Esophagus squamous epithelium (tissue), 5 donors: ENCODE measurements around the gene DOCK2. TPM values are rescaled to one million over a fixed set of nuclear protein-coding genes. Genes with fewer than 3 reads are reported as not detected.

Source experiments
- DNase-seq: peaks from one replicate; lab custom pipeline; 2025; lab: John Stamatoyannopoulos, UW
- H3K27ac ChIP-seq, 4 donors: fragments of 200-600 bp; sonication (generic); one replicate each; pipeline ENCODE4 v1.5.1; 2016 to 2019; ENCODE audit warnings: mild to moderate bottlenecking in 1 of 4
- H3K27me3 ChIP-seq, 4 donors: fragments of 200-600 bp; sonication (generic); 1 replicate in 3 of 4; 2 replicates in 1 of 4; pipeline versions ENCODE4 v1.5.1 to v1.6.0; 2017 to 2021; ENCODE audit warnings: antibody characterized with exemption in 1 of 4
- H3K36me3 ChIP-seq, 3 donors: fragments of 200-600 bp; sonication (generic); one replicate each; pipeline ENCODE4 v1.5.1; 2016 to 2019
- H3K4me1 ChIP-seq, 3 donors: fragments of 200-600 bp; sonication (generic); one replicate each; pipeline ENCODE4 v1.5.1; 2017 to 2019
- H3K4me3 ChIP-seq, 4 donors: fragments of 200-600 bp; sonication (generic); 1 replicate in 3 of 4; 2 replicates in 1 of 4; pipeline ENCODE4 v1.5.1; 2016 to 2019; ENCODE audit warnings: mild to moderate bottlenecking in 2 of 4, moderate library complexity in 1 of 4
- H3K9me3 ChIP-seq, 3 donors: fragments of 200-600 bp; sonication (generic); one replicate each; pipeline ENCODE4 v1.5.1; 2016 to 2019
- CTCF ChIP-seq, 6 experiments: fragments of 450-650 bp in 4 of 6; fragments of 200-600 bp in 2 of 6; sonication (generic) in 2 of 6; IDR thresholded peaks; one replicate each; pipeline ENCODE4 v1.5.1; 2016 to 2019; ENCODE audit warnings: antibody characterized with exemption in 6 of 6, mild to moderate bottlenecking in 4 of 6, moderate library complexity in 4 of 6
- POLR2A ChIP-seq, 4 donors: fragments of 450-650 bp; IDR thresholded peaks; one replicate each; pipeline ENCODE4 v1.6.1; 2017; ENCODE audit warnings: antibody characterized with exemption in 4 of 4, mild to moderate bottlenecking in 4 of 4, moderate library complexity in 3 of 4
- WGBS, 2 donors: methylation state at CpG; one replicate each; pipeline ENCODE4 v1.1.5; 2018; 5-methylcytosine and 5-hydroxymethylcytosine counted together
- intact Hi-C: fragments of 100-400 bp; cut with DNase I; formaldehyde crosslinking; loops from one replicate; pipeline ENCODE4 v1.15.0; 2022
- total RNA-seq, 4 donors: library from RNA; depleted of rRNA; stranded (reverse); fragments of >200 nt; gene quantifications; one replicate each; pipeline ENCODE4 v1.1.0, GENCODE V29; 2016
- donor health status: DM: yes; HTN: yes; CAD: no.

Gene DOCK2
- total RNA-seq, 4 donors from 2014 or later, result 4.1 to 14.5 (median 10.0) TPM

- Histone ChIP-seq H3K9me3 (no peaks in the 10 kb centered on the region), H3K36me3 (no peaks in the 10 kb centered on the region), H3K27ac (no peak overlapping the region), H3K4me3 (no peak overlapping the region), H3K27me3 (peaks cover 0 to 5% (median 0%) of the 10 kb centered on the region in 4 donors), H3K4me1 (no peaks in the 10 kb centered on the region)
- TF ChIP-seq POLR2A (IDR thresholded peaks at IDR 0.05) (no peak), CTCF (IDR thresholded peaks at IDR 0.05) (no peak)
- intact Hi-C loops, result no loop called here
- DNase-seq, result no peak
- 79 to 84% methylated on average over 3 of the region's 3 CpGs for WGBS, 2 donors
These were observed 177.0 kb downstream of the DOCK2 start for GRCh38 chr5:169814045-169814444.

GRCh38 chr5:169814522-169814921 is 177.4 kb downstream of the DOCK2 start:
- H3K9me3 ChIP-seq, result no peaks in the 10 kb centered on the region
- DNase-seq, result no peak
- no peak for TF ChIP-seq CTCF (IDR thresholded peaks at IDR 0.05)
- no peak for TF ChIP-seq POLR2A (IDR thresholded peaks at IDR 0.05)
- H3K4me3 ChIP-seq, result no peak overlapping the region
- H3K36me3 ChIP-seq, result no peaks in the 10 kb centered on the region
- no peaks in the 10 kb centered on the region for H3K4me1 ChIP-seq
- 63 to 86% methylated on average over 1 of the region's 1 CpG for WGBS, 2 donors
- H3K27ac ChIP-seq, result no peak overlapping the region
- intact Hi-C loops, result no loop called here
- peaks cover 0 to 5% (median 0%) of the 10 kb centered on the region in 4 donors for H3K27me3 ChIP-seq

GRCh38 chr5:169817031-169817430 is 180.0 kb downstream of the DOCK2 start:
- Histone ChIP-seq H3K4me1 (no peaks in the 10 kb centered on the region), H3K27me3 (no peaks in the 10 kb centered on the region), H3K27ac (no peak overlapping the region), H3K36me3 (no peaks in the 10 kb centered on the region), H3K9me3 (no peaks in the 10 kb centered on the region), H3K4me3 (no peak overlapping the region)
- intact Hi-C loops, result no loop called here
- WGBS, 2 donors, result 35 to 64% methylated on average over 2 of the region's 2 CpGs
- DNase-seq, result no peak
- TF ChIP-seq POLR2A (IDR thresholded peaks at IDR 0.05) (no peak), CTCF (IDR thresholded peaks at IDR 0.05) (no peak)

- Histone ChIP-seq H3K4me3 (no peak overlapping the region), H3K27ac (no peak overlapping the region), H3K4me1 (no peaks in the 10 kb centered on the region), H3K27me3 (no peaks in the 10 kb centered on the region), H3K36me3 (no peaks in the 10 kb centered on the region), H3K9me3 (no peaks in the 10 kb centered on the region)
- no peak for DNase-seq
- intact Hi-C loops, result no loop called here
- WGBS, 2 donors, result 64 to 73% methylated on average over 5 of the region's 5 CpGs
- no peak for TF ChIP-seq CTCF (IDR thresholded peaks at IDR 0.05)
- no peak for TF ChIP-seq POLR2A (IDR thresholded peaks at IDR 0.05)
These were observed 189.5 kb downstream of the DOCK2 start for GRCh38 chr5:169826618-169827017.

- TF ChIP-seq CTCF (IDR thresholded peaks at IDR 0.05) (no peak), POLR2A (IDR thresholded peaks at IDR 0.05) (no peak)
- Histone ChIP-seq H3K36me3 (no peaks in the 10 kb centered on the region), H3K9me3 (no peaks in the 10 kb centered on the region), H3K27ac (no peak overlapping the region), H3K27me3 (no peaks in the 10 kb centered on the region), H3K4me1 (no peaks in the 10 kb centered on the region), H3K4me3 (no peak overlapping the region)
- intact Hi-C loops, result no loop called here
- WGBS, 2 donors, result 64 to 70% methylated on average over 3 of the region's 3 CpGs
- no peak for DNase-seq
These were observed 190.7 kb downstream of the DOCK2 start for GRCh38 chr5:169827769-169828168.
